MM.1S (cell line): Measurements from ENCODE around the gene HAUS7.

Experiments
- DNase-seq: peaks from one replicate; pipeline ENCODE4 v3.0.0-alpha.2; 2015
- H2AFZ ChIP-seq: fragments of 300-600 bp; sonication (generic); 2 replicates; pipeline ENCODE4 v1.6.0; 2016; ENCODE audit warnings: antibody characterized with exemption, low read length
- H3F3A ChIP-seq: fragments of 300-600 bp; sonication (generic); 2 replicates; pipeline ENCODE4 v1.6.1; 2016; ENCODE audit warnings: mild to moderate bottlenecking, antibody characterized with exemption, low read length, moderate library complexity, mixed read lengths; ENCODE audit not compliant: insufficient read depth
- H3K27ac ChIP-seq: fragments of 300-600 bp; sonication (generic); 2 replicates; pipeline ENCODE4 v1.5.1; 2016; ENCODE audit warnings: mild to moderate bottlenecking, low read length
- H3K27me3 ChIP-seq: fragments of 300-600 bp; sonication (generic); replicated peaks from 2 replicates; pipeline ENCODE4 v1.6.0; 2016; ENCODE audit warnings: low read length; ENCODE audit not compliant: insufficient read depth
- H3K36me3 ChIP-seq: fragments of 300-600 bp; sonication (generic); replicated peaks from 2 replicates; pipeline ENCODE4 v1.6.1; 2016; ENCODE audit warnings: mild to moderate bottlenecking, low read length, mixed read lengths; ENCODE audit not compliant: insufficient read depth
- H3K4me1 ChIP-seq: fragments of 300-600 bp; sonication (generic); 2 replicates; pipeline ENCODE4 v1.6.1; 2016; ENCODE audit warnings: low read length, mixed read lengths
- H3K4me2 ChIP-seq: fragments of 300-600 bp; sonication (generic); 2 replicates; pipeline ENCODE4 v1.6.0; 2016; ENCODE audit warnings: low read depth, low read length
- H3K4me3 ChIP-seq: fragments of 300-600 bp; sonication (generic); 2 replicates; pipeline ENCODE4 v1.5.1; 2016; ENCODE audit warnings: low read length, mixed read lengths
- H3K79me2 ChIP-seq: fragments of 300-600 bp; sonication (generic); 2 replicates; pipeline ENCODE4 v1.6.1; 2016; ENCODE audit warnings: mixed run types, low read length, mixed read lengths
- H3K9ac ChIP-seq: fragments of 300-600 bp; sonication (generic); 2 replicates; pipeline ENCODE4 v1.6.1; 2016; ENCODE audit warnings: low read length, mixed read lengths
- H3K9me2 ChIP-seq: fragments of 300-600 bp; sonication (generic); replicated peaks from 2 replicates; pipeline ENCODE4 v1.6.1; 2016; ENCODE audit warnings: mild to moderate bottlenecking, low read length, mixed read lengths; ENCODE audit not compliant: insufficient read depth
- H3K9me3 ChIP-seq: fragments of 300-600 bp; sonication (generic); replicated peaks from 2 replicates; pipeline ENCODE4 v1.6.1; 2016; ENCODE audit warnings: mild to moderate bottlenecking, low read length, mixed read lengths; ENCODE audit not compliant: insufficient read depth
- H4K20me1 ChIP-seq: fragments of 300-600 bp; sonication (generic); 2 replicates; pipeline ENCODE4 v1.6.1; 2016; ENCODE audit warnings: mild to moderate bottlenecking, low read length, moderate library complexity, mixed read lengths; ENCODE audit not compliant: insufficient read depth
- CTCF ChIP-seq: fragments of 300-600 bp; sonication (generic); IDR thresholded peaks from 2 replicates; pipeline ENCODE4 v1.5.1; 2016; ENCODE audit warnings: antibody characterized with exemption, low read length, mixed read lengths
- EZH2 ChIP-seq: fragments of 300-600 bp; sonication (generic); optimal IDR thresholded peaks from 2 replicates; pipeline ENCODE3; 2017; ENCODE audit warnings: low read depth, mild to moderate bottlenecking, antibody characterized with exemption, low read length, mixed read lengths
- EZH2phosphoT487 ChIP-seq: fragments of 300-600 bp; sonication (generic); IDR thresholded peaks from 2 replicates; pipeline ENCODE4 v1.6.1; 2018; ENCODE audit warnings: antibody characterized with exemption, low read length

Gene HAUS7

DNA sequence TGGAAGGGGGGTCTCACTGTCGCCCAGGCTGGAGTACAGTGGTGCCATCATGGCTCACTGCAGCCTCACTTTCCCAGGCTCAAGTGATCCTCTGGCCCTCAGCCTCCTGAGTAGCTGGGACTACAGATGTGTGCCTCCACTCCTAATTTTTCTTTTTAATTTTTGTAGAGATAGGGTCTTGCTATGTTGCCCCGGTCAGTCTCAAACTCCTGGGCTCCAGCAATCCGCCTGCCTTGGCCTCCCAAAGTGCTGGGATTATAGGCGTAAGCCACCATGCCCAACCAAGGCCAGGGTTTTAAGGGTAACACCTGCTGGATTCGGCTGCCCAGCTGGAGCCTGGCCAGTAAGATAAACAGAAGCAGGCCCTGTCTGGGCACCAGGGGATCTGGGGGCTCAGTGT lies 27.9 kb downstream of the HAUS7 start:
- H3K4me3 ChIP-seq, result no peak overlapping the region
- no peaks in the 10 kb centered on the region for H3K36me3 ChIP-seq
- no peak overlapping the region for H2AFZ ChIP-seq
- no peaks in the 10 kb centered on the region for H3K79me2 ChIP-seq
- no peak overlapping the region for H3K9ac ChIP-seq
- H3K27me3 ChIP-seq, result no peaks in the 10 kb centered on the region
- H3F3A ChIP-seq, result no peaks in the 10 kb centered on the region
- H3K9me2 ChIP-seq, result no peaks in the 10 kb centered on the region
- no peak overlapping the region for H3K27ac ChIP-seq
- no peak for TF ChIP-seq EZH2
- no peak for TF ChIP-seq CTCF
- no peak for TF ChIP-seq EZH2phosphoT487
- DNase-seq, result no peak
- no peak overlapping the region for H3K4me2 ChIP-seq
- no peaks in the 10 kb centered on the region for H3K4me1 ChIP-seq
- H3K9me3 ChIP-seq, result no peaks in the 10 kb centered on the region
- H4K20me1 ChIP-seq, result no peaks in the 10 kb centered on the region

DNA sequence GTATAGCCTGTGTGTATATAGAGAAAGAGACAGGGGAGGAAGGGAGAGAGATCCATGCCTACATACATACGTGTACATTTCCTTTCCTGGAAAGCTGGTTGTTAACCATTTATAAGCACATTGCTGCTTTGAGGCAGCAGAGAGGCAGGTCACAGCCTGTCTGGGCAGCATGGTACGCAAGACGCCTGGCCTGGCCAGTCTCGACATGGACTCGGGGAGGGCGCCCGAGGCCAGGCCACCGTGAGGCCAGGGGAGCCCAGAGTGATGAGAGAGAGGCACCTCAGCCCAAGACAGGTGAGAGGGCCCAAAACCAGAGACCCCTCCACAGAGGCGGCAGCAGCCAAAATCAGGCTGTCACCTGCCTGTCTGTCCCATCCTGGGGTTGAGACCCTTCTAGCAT lies 28.4 kb downstream of the HAUS7 start:
- Histone ChIP-seq H3K36me3 (no peaks in the 10 kb centered on the region), H3K9me2 (no peaks in the 10 kb centered on the region), H3K9ac (no peak overlapping the region), H3K79me2 (no peaks in the 10 kb centered on the region), H3F3A (no peaks in the 10 kb centered on the region), H3K9me3 (no peaks in the 10 kb centered on the region), H4K20me1 (no peaks in the 10 kb centered on the region), H3K27me3 (no peaks in the 10 kb centered on the region), H3K27ac (no peak overlapping the region), H3K4me3 (no peak overlapping the region), H2AFZ (no peak overlapping the region), H3K4me1 (no peaks in the 10 kb centered on the region), H3K4me2 (no peak overlapping the region)
- TF ChIP-seq EZH2 (no peak), CTCF (no peak)
- DNase-seq, result no peak

- Histone ChIP-seq H4K20me1 (no peaks in the 10 kb centered on the region), H3K79me2 (no peaks in the 10 kb centered on the region), H3K4me1 (no peaks in the 10 kb centered on the region), H3K4me3 (no peak overlapping the region), H3K4me2 (no peak overlapping the region), H3K27me3 (no peaks in the 10 kb centered on the region), H3K9me3 (no peaks in the 10 kb centered on the region), H3K27ac (no peak overlapping the region), H3K36me3 (no peaks in the 10 kb centered on the region), H3K9me2 (no peaks in the 10 kb centered on the region), H3F3A (no peaks in the 10 kb centered on the region), H2AFZ (no peak overlapping the region), H3K9ac (no peak overlapping the region)
- no peak for DNase-seq
- TF ChIP-seq EZH2, result no peak
- TF ChIP-seq EZH2phosphoT487, result no peak
- no peak for TF ChIP-seq CTCF
Measured at GRCh38 chrX:153441296-153441695, 29.1 kb downstream of the HAUS7 start.
